ENCODE results near the gene ATP6AP1. TPM values are rescaled to one million over a fixed set of nuclear protein-coding genes. Genes with fewer than 3 reads are reported as not detected.

The ATP6AP1 gene
- total RNA-seq, 1 donor from 2014 or later, result 44.0 TPM

DNA sequence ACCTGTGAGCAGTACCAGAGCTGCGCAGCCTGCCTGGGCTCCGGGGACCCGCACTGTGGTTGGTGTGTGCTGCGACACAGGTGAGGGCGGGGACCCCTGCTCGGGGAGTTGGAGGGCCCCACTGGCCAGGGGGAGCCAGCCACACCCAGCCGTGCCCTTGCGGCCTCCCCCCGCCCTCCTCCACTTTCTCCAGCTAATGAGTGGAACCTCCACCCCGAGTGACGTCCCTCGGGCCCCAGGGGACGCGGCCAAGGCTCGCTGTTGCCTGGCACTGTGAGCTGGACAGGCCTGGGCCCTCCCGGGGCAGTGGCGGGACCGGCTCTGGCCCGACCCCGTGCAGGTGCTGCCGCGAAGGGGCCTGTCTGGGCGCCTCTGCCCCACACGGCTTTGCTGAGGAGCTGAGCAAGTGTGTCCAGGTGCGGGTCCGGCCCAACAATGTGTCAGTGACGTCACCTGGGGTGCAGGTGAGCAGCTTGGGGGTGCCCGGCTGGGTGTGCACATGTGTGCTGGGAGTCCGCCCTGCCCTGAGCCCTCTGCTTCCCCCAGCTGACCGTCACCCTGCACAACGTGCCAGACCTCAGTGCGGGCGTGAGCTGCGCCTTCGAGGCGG lies 35.2 kb downstream of the ATP6AP1 start:
- FAIRE-seq, result no peak
- Histone ChIP-seq H3K27me3 (ENCODE audit: control insufficient read depth, insufficient read depth, low read length) (no peaks in the 10 kb centered on the region), H3K36me3 (ENCODE audit: control insufficient read depth, insufficient read depth, low read length) (peaks cover 30% of the 10 kb centered on the region)

DNA sequence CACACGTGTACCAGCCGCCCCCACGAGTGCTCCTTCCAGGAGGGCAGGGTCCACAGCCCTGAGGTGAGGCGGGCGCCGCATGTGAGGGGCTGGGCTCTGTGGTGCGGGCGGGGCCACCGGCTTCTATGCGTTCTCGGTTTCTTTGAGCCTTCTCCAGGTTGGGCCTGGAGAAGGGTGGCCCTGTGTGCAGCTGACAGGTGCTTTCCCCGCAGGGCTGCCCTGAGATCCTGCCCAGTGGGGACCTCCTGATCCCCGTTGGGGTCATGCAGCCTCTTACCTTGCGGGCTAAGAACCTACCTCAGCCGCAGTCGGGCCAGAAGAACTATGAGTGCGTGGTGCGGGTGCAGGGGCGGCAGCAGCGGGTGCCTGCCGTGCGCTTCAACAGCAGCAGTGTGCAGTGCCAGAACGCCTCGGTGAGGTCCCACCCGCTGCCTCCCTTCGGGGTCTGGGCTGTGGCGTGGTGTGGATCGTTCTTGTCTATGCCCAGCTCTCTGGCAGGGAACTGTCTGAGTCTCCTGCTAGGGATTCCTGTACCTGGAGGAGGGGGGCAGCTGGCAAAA lies 36.4 kb downstream of the ATP6AP1 start:
- Histone ChIP-seq H3K27me3 (ENCODE audit: control insufficient read depth, insufficient read depth, low read length) (no peaks in the 10 kb centered on the region), H3K4me3 (ENCODE audit: low read depth, low read length) (no peak overlapping the region), H3K36me3 (ENCODE audit: control insufficient read depth, insufficient read depth, low read length) (peaks cover 37% of the 10 kb centered on the region)
- no peak for FAIRE-seq
- no peak for DNase-seq (ENCODE audit: low read depth)
- TF ChIP-seq CTCF (IDR thresholded peaks at IDR 0.05; ENCODE audit: insufficient read depth, low read length, severe bottlenecking), result no peak

More for the DNA sequence above, 35.2 kb downstream of the ATP6AP1 start:
- no peak for DNase-seq (ENCODE audit: low read depth)
- no peak for TF ChIP-seq CTCF (IDR thresholded peaks at IDR 0.05; ENCODE audit: insufficient read depth, low read length, severe bottlenecking)
- H3K4me3 ChIP-seq (ENCODE audit: low read depth, low read length), result no peak overlapping the region

GRCh38 chrX:154465601-154466000 lies 37.1 kb downstream of the ATP6AP1 start:
- DNase-seq (ENCODE audit: low read depth) (no peak), FAIRE-seq (no peak)
- no peak overlapping the region for H3K4me3 ChIP-seq (ENCODE audit: low read depth, low read length)
- TF ChIP-seq CTCF (IDR thresholded peaks at IDR 0.05; ENCODE audit: insufficient read depth, low read length, severe bottlenecking), result no peak
- peaks cover 36% of the 10 kb centered on the region for H3K36me3 ChIP-seq (ENCODE audit: control insufficient read depth, insufficient read depth, low read length)
- no peaks in the 10 kb centered on the region for H3K27me3 ChIP-seq (ENCODE audit: control insufficient read depth, insufficient read depth, low read length)

GRCh38 chrX:154466036-154466435 lies 37.6 kb downstream of the ATP6AP1 start:
- DNase-seq (ENCODE audit: low read depth), result no peak
- Histone ChIP-seq H3K36me3 (ENCODE audit: control insufficient read depth, insufficient read depth, low read length) (peaks cover 36% of the 10 kb centered on the region), H3K4me3 (ENCODE audit: low read depth, low read length) (no peak overlapping the region), H3K27me3 (ENCODE audit: control insufficient read depth, insufficient read depth, low read length) (no peaks in the 10 kb centered on the region)
- TF ChIP-seq CTCF (IDR thresholded peaks at IDR 0.05; ENCODE audit: insufficient read depth, low read length, severe bottlenecking), result no peak
- no peak for FAIRE-seq

GRCh38 chrX:154466907-154467306 lies 38.4 kb downstream of the ATP6AP1 start:
- no peak for DNase-seq (ENCODE audit: low read depth)
- H3K36me3 ChIP-seq (ENCODE audit: control insufficient read depth, insufficient read depth, low read length), result peaks cover 41% of the 10 kb centered on the region
- no peaks in the 10 kb centered on the region for H3K27me3 ChIP-seq (ENCODE audit: control insufficient read depth, insufficient read depth, low read length)
- no peak overlapping the region for H3K4me3 ChIP-seq (ENCODE audit: low read depth, low read length)
- no peak for FAIRE-seq
- TF ChIP-seq CTCF (IDR thresholded peaks at IDR 0.05; ENCODE audit: insufficient read depth, low read length, severe bottlenecking), result no peak

DNA sequence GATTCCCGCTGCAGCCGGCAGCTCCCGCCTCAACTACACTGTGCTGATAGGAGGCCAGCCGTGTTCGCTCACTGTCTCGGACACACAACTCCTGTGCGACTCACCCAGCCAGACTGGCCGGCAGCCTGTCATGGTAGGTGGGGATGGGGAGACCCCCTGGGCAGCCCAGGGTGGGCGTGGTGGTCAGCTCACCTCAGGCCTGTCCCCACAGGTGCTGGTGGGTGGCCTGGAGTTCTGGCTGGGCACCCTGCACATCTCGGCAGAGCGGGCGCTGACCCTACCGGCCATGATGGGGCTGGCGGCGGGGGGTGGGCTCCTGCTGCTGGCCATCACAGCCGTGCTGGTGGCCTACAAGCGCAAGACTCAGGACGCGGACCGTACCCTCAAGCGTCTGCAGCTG lies 39.1 kb downstream of the ATP6AP1 start:
- H3K27me3 ChIP-seq (ENCODE audit: control insufficient read depth, insufficient read depth, low read length), result no peaks in the 10 kb centered on the region
- H3K4me3 ChIP-seq (ENCODE audit: low read depth, low read length), result no peak overlapping the region
- TF ChIP-seq CTCF (IDR thresholded peaks at IDR 0.05; ENCODE audit: insufficient read depth, low read length, severe bottlenecking), result no peak
- FAIRE-seq (no peak), DNase-seq (ENCODE audit: low read depth) (no peak)
- peaks cover 43% of the 10 kb centered on the region for H3K36me3 ChIP-seq (ENCODE audit: control insufficient read depth, insufficient read depth, low read length)

Data from bronchial epithelial cell (primary cell).